Karpas-422 (cell line): ENCODE results near the gene SBNO2. TPM values are rescaled to one million over a fixed set of nuclear protein-coding genes. Genes with fewer than 3 reads are reported as not detected.

Experiments
- DNase-seq: peaks from one replicate; pipeline ENCODE4 v3.0.0-alpha.2; 2015
- H2AFZ ChIP-seq: fragments of 200-600 bp; sonication (generic); 2 replicates; pipeline ENCODE4 v1.6.1; 2014; ENCODE audit warnings: antibody characterized with exemption, low read length, mixed read lengths
- H3K27ac ChIP-seq: fragments of 200-600 bp; sonication (generic); 2 replicates; pipeline ENCODE4 v1.5.1; 2014; ENCODE audit warnings: mild to moderate bottlenecking, low read length, moderate library complexity
- H3K27me3 ChIP-seq: fragments of 200-600 bp; sonication (generic); 2 replicates; pipeline ENCODE4 v1.6.1; 2014; ENCODE audit warnings: low read length, mixed read lengths
- H3K36me3 ChIP-seq: fragments of 200-600 bp; sonication (generic); 2 replicates; pipeline ENCODE4 v1.6.1; 2014; ENCODE audit warnings: low read length, mixed read lengths; ENCODE audit not compliant: insufficient read depth
- H3K4me1 ChIP-seq: fragments of 200-600 bp; sonication (generic); 2 replicates; pipeline ENCODE4 v1.6.1; 2014; ENCODE audit warnings: mild to moderate bottlenecking, low read length, mixed read lengths
- H3K4me2 ChIP-seq: fragments of 200-600 bp; sonication (generic); 2 replicates; pipeline ENCODE4 v1.6.1; 2014; ENCODE audit warnings: low read length, low read depth, mild to moderate bottlenecking; ENCODE audit not compliant: poor library complexity, severe bottlenecking
- H3K4me3 ChIP-seq: fragments of 200-600 bp; sonication (generic); 2 replicates; pipeline ENCODE4 v1.5.1; 2014; ENCODE audit warnings: mild to moderate bottlenecking, antibody characterized with exemption, low read length, mixed read lengths
- H3K79me2 ChIP-seq: fragments of 200-600 bp; sonication (generic); 2 replicates; pipeline ENCODE4 v1.6.1; 2014; ENCODE audit warnings: mild to moderate bottlenecking, low read length, mixed read lengths
- H3K9ac ChIP-seq: fragments of 200-600 bp; sonication (generic); 2 replicates; pipeline ENCODE4 v1.6.0; 2014; ENCODE audit warnings: low read length
- H3K9me2 ChIP-seq: fragments of 200-600 bp; sonication (generic), shearing (Covaris generic); replicated peaks from 2 replicates; pipeline ENCODE4 v1.6.0; 2014; ENCODE audit warnings: mild to moderate bottlenecking, low read length, moderate library complexity; ENCODE audit not compliant: insufficient read depth
- H3K9me3 ChIP-seq: fragments of 300-700, 200-600 bp; sonication (generic); 2 replicates; pipeline ENCODE4 v1.6.1; 2014; ENCODE audit warnings: low read length, mixed read lengths
- H4K20me1 ChIP-seq: fragments of 200-600 bp; sonication (generic); 2 replicates; pipeline ENCODE4 v1.6.1; 2014; ENCODE audit warnings: mild to moderate bottlenecking, antibody characterized with exemption, low read length, low read depth; ENCODE audit not compliant: insufficient read depth
- total RNA-seq: library from RNA; depleted of rRNA; stranded (reverse); fragments of >200 nt; shearing (Covaris generic); gene quantifications from 2 replicates; pipeline ENCODE4 v1.2.3, GENCODE V29; 2014; ENCODE audit warnings: low replicate concordance

SBNO2 gene
- total RNA-seq, 1 experiment from 2014 or later = 7.9 TPM

DNA sequence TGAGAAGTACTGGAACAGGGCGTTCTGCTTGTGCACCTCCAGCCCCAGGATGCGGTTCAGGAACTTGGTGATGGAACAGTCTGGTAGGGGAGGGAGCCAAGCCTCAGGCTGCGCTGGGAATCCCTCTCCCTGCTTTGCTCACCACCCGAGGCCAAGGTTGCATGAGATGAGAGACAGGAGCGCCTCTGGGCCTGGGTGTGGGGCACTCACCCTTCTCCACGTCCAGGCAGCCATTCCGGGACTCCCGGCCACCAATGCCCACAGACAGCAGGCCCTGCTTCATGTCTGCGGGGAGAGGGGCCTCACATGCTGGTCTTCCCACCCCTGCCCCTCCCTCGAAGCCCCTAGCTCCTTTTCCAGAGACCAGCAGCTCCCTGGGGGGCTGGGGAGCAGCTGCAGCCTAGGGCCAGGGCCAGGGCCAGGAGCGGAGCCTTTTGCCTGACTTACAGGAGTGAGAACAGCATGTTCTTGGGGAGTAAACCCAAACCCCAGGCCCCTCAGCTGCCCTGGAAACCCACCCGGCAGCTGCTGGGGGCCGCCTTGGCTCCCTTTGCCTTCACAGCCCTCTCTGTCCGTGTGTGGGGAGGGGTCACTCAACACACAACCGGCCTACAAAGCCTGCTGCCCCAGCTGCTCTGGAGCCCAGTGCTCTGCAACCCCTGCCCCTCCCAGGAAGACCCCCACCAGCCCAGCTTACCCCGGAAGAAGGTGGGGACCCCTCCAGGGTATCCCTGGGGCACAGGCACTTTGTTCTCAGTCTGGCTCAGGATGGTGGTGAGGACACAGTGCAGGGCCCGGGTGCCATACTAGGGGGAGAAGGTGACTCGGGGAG is 63.0 kb downstream of the SBNO2 start:
- H3K79me2 ChIP-seq = peaks cover under 1% of the 10 kb centered on the region; the same call in 1 of the 2 replicates
- H3K9me3 ChIP-seq = no peaks in the 10 kb centered on the region
- H3K4me1 ChIP-seq = peaks cover 23% of the 10 kb centered on the region
- H3K9ac ChIP-seq = no peak overlapping the region
- no peaks in the 10 kb centered on the region for H3K27me3 ChIP-seq
- H3K36me3 ChIP-seq = no peaks in the 10 kb centered on the region
- peaks cover 5% of the 10 kb centered on the region; the same call in 1 of the 2 replicates for H4K20me1 ChIP-seq
- no peak overlapping the region for H3K4me2 ChIP-seq
- no peak overlapping the region for H3K27ac ChIP-seq
- no peak overlapping the region for H3K4me3 ChIP-seq
- no peak overlapping the region for H2AFZ ChIP-seq
- DNase-seq = no peak
- no peaks in the 10 kb centered on the region for H3K9me2 ChIP-seq

- no peaks in the 10 kb centered on the region for H3K9me3 ChIP-seq
- H4K20me1 ChIP-seq = peaks cover 8% of the 10 kb centered on the region
- H3K27ac ChIP-seq = no peak overlapping the region
- no peaks in the 10 kb centered on the region for H3K27me3 ChIP-seq
- DNase-seq = no peak
- no peak overlapping the region for H2AFZ ChIP-seq
- peaks cover 10% of the 10 kb centered on the region for H3K79me2 ChIP-seq
- no peak overlapping the region for H3K9ac ChIP-seq
- no peak overlapping the region for H3K4me2 ChIP-seq
- H3K4me1 ChIP-seq = peaks cover 33% of the 10 kb centered on the region
- H3K9me2 ChIP-seq = no peaks in the 10 kb centered on the region
- H3K4me3 ChIP-seq = no peak overlapping the region
- H3K36me3 ChIP-seq = no peaks in the 10 kb centered on the region
These were observed 64.1 kb downstream of the SBNO2 start for GRCh38 chr19:1109697-1110671.

DNA sequence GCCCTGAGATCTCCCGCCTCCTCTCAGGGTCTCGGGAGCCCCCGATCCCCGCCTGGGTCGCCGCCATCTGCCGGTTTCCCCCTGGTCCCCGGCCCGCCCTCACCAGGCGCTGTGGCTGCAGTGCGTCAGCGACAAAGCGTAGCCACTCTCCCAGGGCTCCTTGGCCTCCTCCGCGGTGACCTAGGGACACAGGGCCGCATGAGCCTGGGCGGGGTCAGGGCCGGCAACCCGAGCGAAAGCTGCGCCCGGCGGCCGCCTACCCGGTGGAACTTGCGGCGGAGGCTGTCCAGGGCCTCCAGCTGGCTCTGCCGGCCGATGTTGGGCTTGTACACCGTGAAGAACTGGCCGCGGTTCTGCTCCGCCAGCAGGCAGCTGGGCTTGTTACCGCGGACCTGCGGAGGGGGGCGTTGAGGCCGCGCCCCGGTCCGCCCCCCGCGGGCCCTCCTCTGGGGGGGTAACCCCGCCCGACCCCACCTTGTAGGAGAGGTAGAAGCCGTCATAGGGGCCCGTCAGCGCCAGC is 65.0 kb downstream of the SBNO2 start:
- Histone ChIP-seq H3K9me3 (no peaks in the 10 kb centered on the region), H2AFZ (no peak overlapping the region), H3K27ac (no peak overlapping the region), H4K20me1 (peaks cover 10% of the 10 kb centered on the region), H3K4me2 (no peak overlapping the region), H3K9me2 (no peaks in the 10 kb centered on the region), H3K79me2 (peaks cover 14% of the 10 kb centered on the region), H3K9ac (no peak overlapping the region), H3K36me3 (no peaks in the 10 kb centered on the region), H3K4me1 (peaks cover 35% of the 10 kb centered on the region), H3K27me3 (no peaks in the 10 kb centered on the region), H3K4me3 (no peak overlapping the region)
- no peak for DNase-seq

DNA sequence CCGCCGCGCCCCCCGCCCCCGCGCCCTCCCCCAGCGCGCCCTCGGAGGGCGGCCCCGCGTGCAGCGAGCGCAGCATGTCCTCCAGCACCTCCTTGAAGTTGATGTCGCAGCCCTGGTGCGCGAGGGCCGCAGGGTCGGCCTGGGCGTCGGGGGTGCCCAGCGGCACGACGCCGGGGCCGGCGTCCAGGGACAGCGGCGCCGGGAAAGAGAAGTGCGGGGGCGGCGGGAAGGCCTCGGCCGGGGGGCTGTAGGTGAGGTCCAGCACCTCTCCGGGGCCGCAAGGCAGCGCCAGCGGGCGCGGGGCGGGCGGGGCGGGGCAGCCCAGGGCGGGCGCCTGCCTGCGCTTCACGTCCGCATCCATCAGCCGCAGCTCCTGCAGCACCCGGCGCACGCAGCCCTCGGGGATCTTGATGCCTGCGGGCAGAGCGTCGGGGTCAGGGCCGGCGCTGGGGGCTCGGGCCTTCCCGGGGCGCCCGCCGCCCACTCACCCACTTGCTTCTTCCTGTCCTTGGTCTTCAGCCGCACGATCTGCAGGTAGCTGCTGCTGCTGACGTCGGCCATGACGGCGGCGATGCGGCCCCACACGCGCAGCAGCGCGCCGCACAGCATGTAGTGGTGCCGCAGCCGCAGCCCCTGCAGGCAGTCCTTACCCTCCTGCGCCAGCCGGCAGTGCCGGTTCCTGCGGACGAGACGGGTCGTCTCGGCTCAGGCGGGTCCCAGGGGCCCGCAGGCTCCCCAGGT is 65.6 kb downstream of the SBNO2 start:
- no peak overlapping the region for H2AFZ ChIP-seq
- H3K4me3 ChIP-seq = no peak overlapping the region
- H3K79me2 ChIP-seq = peaks cover 14% of the 10 kb centered on the region
- H4K20me1 ChIP-seq = peaks cover 5% of the 10 kb centered on the region; the same call in 1 of the 2 replicates
- H3K27ac ChIP-seq = no peak overlapping the region
- no peak for DNase-seq
- peaks cover 34% of the 10 kb centered on the region for H3K4me1 ChIP-seq
- H3K36me3 ChIP-seq = no peaks in the 10 kb centered on the region
- no peaks in the 10 kb centered on the region for H3K9me3 ChIP-seq
- no peaks in the 10 kb centered on the region for H3K9me2 ChIP-seq
- no peaks in the 10 kb centered on the region for H3K27me3 ChIP-seq
- no peak overlapping the region for H3K4me2 ChIP-seq
- no peak overlapping the region for H3K9ac ChIP-seq

GRCh38 chr19:1107661-1108261 is 66.3 kb downstream of the SBNO2 start:
- Histone ChIP-seq H3K4me3 (peak overlapping the region; percentile 95; the same call in 1 of the 2 replicates), H3K9ac (peak overlapping the region; percentile 98), H3K9me3 (no peaks in the 10 kb centered on the region), H3K27ac (peak overlapping the region; percentile 71), H3K79me2 (peaks cover 14% of the 10 kb centered on the region), H2AFZ (no peak overlapping the region), H3K27me3 (no peaks in the 10 kb centered on the region), H3K36me3 (no peaks in the 10 kb centered on the region), H4K20me1 (peaks cover 5% of the 10 kb centered on the region; the same call in 1 of the 2 replicates), H3K4me1 (peaks cover 40% of the 10 kb centered on the region), H3K9me2 (no peaks in the 10 kb centered on the region), H3K4me2 (peak overlapping the region; percentile 91)
- DNase-seq = peak; percentile 69

DNA sequence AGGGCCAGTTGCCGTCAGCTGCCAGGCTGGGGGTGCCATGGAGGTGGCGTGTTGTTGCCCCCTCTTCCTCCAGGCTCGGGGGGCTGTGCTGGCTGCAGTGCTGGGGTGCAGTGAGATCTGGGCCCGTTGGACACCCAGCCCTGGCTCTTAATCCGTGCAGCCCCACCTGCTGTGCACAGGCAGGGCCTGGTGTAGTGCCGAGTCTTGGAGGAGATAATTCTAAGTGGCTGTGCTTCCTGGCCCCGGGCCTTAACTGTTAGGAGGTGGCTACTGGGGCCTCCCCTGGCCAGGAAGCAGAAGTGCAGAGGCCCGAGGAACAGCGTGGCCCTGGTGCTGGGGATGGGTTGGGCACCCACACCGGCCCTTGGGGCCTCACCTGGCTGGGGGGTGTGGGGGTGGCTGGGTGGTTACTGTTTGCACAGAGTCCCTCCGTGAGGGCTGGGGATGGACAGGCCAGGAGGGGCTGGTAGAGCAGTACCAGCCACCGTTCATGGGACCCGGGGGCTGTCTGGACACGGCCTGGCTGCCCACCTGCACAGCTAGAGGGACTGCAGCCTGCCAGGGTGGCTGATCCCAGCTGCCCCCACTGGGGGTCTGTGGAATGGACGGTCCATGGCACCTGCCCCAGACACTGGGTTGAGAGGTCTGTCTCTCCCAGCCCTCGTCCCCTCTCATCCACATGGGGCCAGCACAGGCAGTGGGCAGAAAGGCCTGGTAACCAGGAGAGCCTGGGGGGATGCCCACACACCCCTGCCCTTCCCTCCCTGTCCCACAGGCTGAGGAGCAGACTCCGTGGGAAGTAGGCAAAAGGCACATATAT is 67.0 kb downstream of the SBNO2 start:
- H3K9ac ChIP-seq = peak overlapping the region; percentile 98

More for the DNA sequence above, 67.0 kb downstream of the SBNO2 start:
- H3K4me1 ChIP-seq = peaks cover 43% of the 10 kb centered on the region
- H3K36me3 ChIP-seq = no peaks in the 10 kb centered on the region
- H3K79me2 ChIP-seq = peaks cover 14% of the 10 kb centered on the region
- H3K9me2 ChIP-seq = no peaks in the 10 kb centered on the region
- no peaks in the 10 kb centered on the region for H3K9me3 ChIP-seq
- peak overlapping the region; percentile 91 for H3K4me2 ChIP-seq
- H3K4me3 ChIP-seq = peak overlapping the region; percentile 95; the same call in 1 of the 2 replicates
- peak overlapping the region; percentile 71 for H3K27ac ChIP-seq
- no peak overlapping the region for H2AFZ ChIP-seq
- no peaks in the 10 kb centered on the region for H3K27me3 ChIP-seq
- peak; percentile 84 for DNase-seq
- H4K20me1 ChIP-seq = peaks cover 5% of the 10 kb centered on the region; the same call in 1 of the 2 replicates
